Esophagus muscularis mucosa (tissue), 3 donors: ENCODE results near the gene CUTC.

Experiments used
- CTCF ChIP-seq, 3 experiments: fragments of 200-600 bp in 2 of 3; fragments of 450-650 bp in 1 of 3; sonication (generic) in 2 of 3; IDR thresholded peaks; one replicate each; pipeline ENCODE4 v1.5.1; 2017 to 2019; ENCODE audit warnings: antibody characterized with exemption in 3 of 3, mild to moderate bottlenecking in 2 of 3, moderate library complexity in 1 of 3
- POLR2A ChIP-seq: fragments of 450-650 bp; IDR thresholded peaks from one replicate; pipeline ENCODE4 v1.6.1; 2017; ENCODE audit warnings: antibody characterized with exemption, moderate library complexity, mild to moderate bottlenecking, low read depth

DNA sequence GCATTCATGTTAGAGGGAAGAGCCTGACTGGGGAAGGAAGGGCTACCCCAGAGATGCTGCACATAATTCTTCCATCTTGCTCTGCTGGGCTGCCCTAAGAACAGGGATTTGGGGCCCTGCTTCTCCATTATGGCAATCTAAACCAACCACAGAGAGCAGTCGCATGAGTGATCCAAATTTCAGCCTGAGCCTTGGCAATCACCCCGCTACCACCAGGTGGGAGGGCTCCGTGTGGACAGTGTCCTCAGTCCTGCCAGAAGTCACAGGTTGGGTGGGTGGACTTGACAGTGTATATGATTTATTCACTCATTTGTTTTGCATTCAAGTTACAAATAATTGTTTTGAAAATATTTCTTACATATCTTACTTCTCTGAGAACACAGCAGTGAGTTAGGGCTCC is 72.4 kb downstream of the CUTC start:
- TF ChIP-seq POLR2A: no peak
- TF ChIP-seq CTCF (IDR thresholded peaks at IDR 0.05): no peak
